Tibial nerve (tissue), 3 donors: Measurements from ENCODE around the gene TCF19.
"Not testable (repeated sequence)": the region's sequence is repeated elsewhere in the genome, so short reads cannot be mapped to it uniquely, and the experiment has no call there.

ENCODE experiments used
- POLR2A ChIP-seq, 2 donors: fragments of 450-650 bp; IDR thresholded peaks; one replicate each; pipeline ENCODE4 v1.6.1; 2017; ENCODE audit warnings: antibody characterized with exemption in 2 of 2, mild to moderate bottlenecking in 2 of 2, moderate library complexity in 2 of 2
- TF ChIP-seq, protein P1 (sequence below), 5 experiments: fragments of 200-600 bp in 3 of 5; fragments of 450-650 bp in 2 of 5; sonication (generic) in 3 of 5; IDR thresholded peaks; one replicate each; pipeline ENCODE4 v1.5.1; 2016 to 2019; ENCODE audit warnings: antibody characterized with exemption in 5 of 5, mild to moderate bottlenecking in 3 of 5, moderate library complexity in 2 of 5

GRCh38 chr6:31199105-31199452, 40.7 kb downstream of the TCF19 start:
- TF ChIP-seq POLR2A (IDR thresholded peaks at IDR 0.05), result not testable (repeated sequence)
- TF ChIP-seq, protein P1, sequence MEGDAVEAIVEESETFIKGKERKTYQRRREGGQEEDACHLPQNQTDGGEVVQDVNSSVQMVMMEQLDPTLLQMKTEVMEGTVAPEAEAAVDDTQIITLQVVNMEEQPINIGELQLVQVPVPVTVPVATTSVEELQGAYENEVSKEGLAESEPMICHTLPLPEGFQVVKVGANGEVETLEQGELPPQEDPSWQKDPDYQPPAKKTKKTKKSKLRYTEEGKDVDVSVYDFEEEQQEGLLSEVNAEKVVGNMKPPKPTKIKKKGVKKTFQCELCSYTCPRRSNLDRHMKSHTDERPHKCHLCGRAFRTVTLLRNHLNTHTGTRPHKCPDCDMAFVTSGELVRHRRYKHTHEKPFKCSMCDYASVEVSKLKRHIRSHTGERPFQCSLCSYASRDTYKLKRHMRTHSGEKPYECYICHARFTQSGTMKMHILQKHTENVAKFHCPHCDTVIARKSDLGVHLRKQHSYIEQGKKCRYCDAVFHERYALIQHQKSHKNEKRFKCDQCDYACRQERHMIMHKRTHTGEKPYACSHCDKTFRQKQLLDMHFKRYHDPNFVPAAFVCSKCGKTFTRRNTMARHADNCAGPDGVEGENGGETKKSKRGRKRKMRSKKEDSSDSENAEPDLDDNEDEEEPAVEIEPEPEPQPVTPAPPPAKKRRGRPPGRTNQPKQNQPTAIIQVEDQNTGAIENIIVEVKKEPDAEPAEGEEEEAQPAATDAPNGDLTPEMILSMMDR (IDR thresholded peaks at IDR 0.05), result not testable (repeated sequence)
